Activated naive CD4-positive, alpha-beta T cell treated with Interleukin-2 at 50 U/mL for 16 hours (primary cell): ENCODE measurements around the gene CNOT9.
"Not testable (repeated sequence)": the region's sequence is repeated elsewhere in the genome, so short reads cannot be mapped to it uniquely, and the experiment has no call there.

Experiments
- DNase-seq: peaks from one replicate; pipeline ENCODE4 v3.0.0-alpha.2; 2020

The CNOT9 gene, protein sequence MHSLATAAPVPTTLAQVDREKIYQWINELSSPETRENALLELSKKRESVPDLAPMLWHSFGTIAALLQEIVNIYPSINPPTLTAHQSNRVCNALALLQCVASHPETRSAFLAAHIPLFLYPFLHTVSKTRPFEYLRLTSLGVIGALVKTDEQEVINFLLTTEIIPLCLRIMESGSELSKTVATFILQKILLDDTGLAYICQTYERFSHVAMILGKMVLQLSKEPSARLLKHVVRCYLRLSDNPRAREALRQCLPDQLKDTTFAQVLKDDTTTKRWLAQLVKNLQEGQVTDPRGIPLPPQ

DNA sequence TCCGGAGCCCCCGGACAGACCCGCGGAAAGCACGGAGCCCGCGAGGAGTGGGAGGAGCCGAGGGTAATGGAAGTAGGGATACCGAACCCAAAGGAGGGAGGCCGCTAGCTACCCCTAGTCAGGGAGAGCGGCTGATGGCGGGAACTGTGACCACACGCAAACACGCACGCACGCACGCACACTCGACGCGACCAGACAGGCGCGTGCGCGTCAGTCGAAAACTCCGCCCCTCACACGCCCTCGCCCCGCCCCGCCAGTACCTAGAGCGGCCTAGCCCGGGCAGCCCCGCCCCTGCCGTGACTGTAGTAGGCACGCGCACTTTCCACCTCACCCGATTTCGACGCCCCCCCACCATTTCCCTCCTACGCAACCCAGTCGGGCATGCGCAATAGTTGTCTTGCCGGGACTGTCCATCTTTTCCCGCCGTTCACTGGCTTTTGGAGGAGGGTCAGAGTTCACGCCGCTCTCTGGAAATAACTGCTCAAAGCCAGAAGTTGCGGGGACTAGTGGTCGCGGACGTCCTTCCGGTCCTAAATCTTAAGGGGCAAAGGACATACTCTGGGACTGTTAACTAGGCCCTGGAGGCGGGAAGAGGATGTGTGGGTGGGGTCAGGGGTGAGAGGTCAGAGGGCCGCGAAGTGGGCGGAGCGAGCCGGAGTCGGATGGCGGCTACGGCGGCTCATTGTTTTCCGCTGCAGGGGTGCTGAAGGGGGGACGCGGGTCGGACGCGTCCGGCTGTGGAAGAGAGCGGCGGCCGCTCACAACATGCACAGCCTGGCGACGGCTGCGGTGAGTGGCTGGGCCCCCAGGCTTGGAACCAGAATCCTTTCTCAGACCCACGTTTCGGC lies at the start of gene CNOT9, which contains the start of gene USP37:
TSS of gene CNOT9 (plus strand) at position 650 of the 848 bp plus-strand sequence. CDS start at position 766, 116 bp downstream.
TSS of gene USP37 (minus strand) at position 162 of the 848 bp plus-strand sequence. CDS start 9,698 bp downstream, outside the sequence.
- DNase-seq, result peak; percentile 100

DNA sequence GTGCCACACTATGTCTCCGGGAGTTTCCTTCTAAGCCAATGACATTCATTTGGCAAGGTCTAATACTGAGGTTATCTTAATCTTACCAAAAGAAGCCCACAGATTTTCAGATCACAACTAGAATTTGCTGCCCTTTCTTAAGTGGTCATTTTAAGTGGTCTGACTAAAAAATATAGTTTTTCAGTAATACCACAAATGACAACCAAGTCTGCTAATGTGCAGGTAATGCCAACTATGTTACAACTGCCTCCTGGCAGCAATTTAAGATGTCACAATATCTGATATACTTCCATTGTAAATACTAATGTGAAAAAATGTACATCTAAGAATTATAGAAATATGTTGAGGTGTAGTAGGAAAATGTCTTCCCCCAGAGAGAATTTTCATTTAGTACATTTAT lies 49.8 kb upstream of the CNOT9 start:
- DNase-seq, result no peak

DNA sequence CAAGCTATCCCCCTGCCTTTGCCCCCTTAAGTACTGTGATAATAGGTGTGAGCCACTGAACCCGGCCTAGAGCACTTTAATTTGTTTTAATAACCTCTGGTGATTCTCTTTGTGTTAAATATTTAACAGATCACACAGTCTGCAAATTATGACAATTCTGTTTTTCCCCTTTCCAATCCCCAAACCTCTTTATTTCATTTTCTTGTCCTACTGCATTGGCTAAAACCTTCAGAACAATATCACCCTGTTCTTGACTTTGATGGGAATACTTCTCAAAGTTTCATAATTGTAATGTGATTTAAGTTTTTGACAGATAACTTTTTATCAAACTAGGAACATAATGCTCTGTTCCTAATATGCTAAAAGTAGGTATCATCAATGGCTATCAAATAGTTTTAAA lies 45.0 kb upstream of the CNOT9 start:
- DNase-seq, result no peak

DNA sequence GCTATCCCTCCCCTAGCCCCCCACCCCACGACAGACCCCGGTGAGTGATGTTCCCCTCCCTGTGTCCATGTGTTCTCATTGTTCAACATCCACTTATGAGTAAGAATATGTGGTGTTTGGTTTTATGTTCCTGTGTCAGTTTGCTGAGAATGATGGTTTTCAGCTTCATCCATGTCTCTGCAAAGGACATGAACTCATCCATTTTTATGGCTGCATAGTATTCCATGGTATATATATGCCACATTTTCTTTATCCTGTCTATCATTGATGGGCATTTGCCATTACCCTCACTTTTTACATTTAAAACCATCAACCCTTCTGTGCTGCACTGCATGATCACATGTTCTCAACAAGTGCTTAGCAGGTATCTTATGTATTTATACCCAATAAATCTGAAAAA lies 40.2 kb upstream of the CNOT9 start:
- not testable (repeated sequence) for DNase-seq

DNA sequence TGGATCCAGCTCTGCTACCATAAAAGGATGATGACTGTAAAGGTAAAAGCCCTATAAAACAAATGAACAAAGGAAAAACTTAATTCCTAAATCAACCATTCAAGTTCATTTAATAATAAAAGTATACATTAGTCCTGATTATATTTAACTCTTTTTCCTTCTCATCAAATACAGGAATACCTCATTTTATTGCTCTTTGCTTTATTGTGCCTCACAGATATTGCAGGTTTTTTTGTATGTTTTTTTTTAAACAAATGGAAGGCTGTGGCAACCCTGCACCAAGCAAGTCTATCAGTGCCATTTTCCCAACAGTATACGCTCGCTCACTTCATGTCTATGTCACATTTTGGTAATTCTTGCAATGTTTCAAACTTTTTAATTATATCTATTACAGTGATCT lies 38.6 kb upstream of the CNOT9 start:
- DNase-seq, result no peak

DNA sequence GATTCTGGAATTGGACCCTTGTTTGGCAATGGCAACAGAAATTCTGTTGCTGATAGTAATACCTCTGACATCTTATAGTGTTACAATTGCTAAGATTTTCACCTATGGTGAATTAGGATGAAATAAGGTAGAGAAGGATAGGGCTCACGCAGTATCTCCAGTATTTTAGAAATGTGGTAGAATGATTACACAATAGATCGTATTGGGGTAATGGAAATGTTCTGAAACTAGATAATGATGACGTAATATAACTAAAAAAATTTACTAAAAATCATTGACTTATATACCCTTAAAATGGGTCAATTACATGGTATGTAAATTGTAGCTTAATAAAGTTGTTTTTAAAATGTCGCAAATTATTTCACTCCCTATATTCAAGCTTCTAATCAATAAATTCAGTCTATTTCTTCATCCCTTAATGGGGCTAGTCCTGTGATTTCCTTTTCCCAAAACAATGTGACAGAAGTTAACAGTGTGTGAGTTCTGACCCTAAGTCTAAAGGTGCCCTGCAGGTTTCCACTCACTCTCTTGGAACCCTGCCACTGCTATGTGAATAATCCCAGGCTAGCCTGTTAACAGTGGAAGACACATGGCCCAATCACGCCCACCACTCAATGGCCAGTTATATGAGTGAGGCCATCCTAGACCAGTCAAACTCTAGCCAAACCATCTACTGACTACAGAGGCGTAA lies 31.7 kb upstream of the CNOT9 start:
- DNase-seq, result no peak

DNA sequence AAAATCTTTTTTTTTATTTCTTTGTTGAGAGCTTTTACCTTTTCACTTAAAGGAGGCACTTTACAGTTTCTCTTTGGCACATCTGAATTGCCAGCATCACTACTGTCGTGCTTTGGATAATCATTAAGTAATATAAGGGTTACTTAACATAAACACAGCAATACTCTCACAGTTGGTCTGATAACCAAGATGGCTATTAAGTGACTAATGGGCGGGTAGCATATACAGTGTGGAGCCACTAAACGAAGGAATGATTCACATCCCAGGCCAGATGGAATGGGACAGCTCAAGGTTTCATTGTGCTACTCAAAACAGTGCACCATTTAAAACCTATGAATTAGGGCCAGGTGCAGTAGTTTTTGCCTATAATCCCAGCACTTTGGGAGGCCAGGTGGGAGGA lies 28.6 kb upstream of the CNOT9 start:
- no peak for DNase-seq

DNA sequence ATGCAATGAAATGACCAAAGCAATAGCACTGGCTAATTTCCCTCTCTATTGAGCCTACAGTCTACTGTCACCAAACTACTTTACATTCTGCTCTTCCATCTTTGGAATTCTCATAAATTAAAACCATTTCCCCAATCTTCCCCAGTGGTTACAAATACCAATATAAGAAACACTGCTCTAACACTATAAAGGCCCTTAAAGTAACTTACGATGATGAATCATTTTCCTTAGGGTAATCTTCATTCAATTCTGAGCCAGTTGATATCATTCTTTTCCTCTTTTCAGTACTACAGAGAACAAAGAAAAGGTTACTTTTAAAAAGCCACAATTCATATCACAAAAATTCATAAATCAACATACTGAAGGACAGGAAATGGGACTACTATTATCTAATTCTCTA lies 22.6 kb upstream of the CNOT9 start:
- DNase-seq, result no peak

DNA sequence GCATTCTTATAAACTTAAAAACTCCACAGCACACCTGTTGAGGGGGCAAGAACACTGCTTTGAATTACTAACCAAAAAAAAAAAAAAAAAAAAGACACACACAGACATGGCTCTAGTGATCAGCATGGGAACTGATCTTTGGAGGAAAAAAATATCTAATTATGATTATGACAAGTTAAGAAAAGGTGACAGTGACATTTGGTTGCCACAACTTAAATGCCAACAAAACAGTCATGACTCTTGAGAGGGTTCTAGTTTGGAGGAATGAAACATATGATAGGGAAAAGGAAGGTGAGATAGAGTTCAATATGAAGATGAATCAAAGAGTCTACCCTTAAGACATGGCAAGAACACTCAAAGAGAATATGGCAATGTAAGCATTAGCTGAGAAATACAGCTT lies 21.1 kb upstream of the CNOT9 start:
- DNase-seq, result no peak

DNA sequence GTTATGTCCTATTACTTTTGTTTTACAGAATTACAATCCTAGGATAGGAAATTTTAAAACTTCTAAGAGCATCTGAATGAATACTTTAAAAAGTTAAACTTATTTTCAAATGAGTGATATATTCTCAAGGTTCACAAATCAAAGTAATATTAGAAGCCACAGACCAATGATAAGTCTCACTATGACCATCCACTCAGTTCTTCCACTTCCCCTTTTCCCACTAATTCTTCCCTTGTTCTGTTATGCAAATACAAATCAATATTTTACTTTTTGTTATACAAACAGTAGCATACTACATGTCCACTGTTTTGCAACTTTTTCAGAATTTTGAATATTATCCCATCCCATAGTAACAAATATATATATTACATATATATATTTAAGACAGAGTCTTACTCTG lies 20.7 kb upstream of the CNOT9 start:
- no peak for DNase-seq

DNA sequence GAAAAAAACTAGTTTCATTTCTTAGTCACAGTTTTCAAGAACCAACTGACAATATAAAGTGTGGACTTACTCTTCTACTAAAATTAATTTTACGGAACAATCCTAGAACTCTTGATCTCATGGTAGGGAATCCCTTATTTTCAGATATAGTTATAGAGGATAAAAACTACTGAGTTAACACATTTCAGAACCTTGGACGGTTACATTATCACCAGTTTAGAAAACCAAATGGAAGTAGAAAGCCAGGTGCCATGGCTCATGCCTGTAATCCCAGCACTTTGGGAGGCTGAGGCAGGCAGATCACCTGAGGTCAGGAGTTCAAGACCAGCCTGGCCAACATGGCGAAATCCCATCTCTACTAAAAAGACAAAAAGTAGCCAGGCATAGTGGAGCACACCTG lies 14.4 kb upstream of the CNOT9 start:
- DNase-seq, result not testable (repeated sequence)

DNA sequence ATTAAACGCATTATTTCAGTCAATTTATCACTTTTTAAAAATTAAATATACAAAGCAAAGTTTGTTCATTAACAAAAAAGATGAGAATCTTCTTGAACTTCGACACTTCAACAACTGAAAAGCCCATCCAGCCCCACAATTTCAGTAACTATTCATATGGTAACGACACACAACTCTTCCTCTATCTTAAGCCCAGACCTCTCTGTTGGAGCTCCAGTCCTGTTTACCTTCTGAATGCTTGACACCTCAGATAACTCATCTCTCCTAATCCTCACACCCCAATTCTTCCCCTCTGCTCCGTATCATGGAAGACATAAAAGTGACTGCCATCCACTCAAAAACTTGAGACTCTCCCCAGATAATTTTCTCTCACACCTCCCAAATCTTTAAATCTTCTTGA lies 13.1 kb upstream of the CNOT9 start:
- no peak for DNase-seq

DNA sequence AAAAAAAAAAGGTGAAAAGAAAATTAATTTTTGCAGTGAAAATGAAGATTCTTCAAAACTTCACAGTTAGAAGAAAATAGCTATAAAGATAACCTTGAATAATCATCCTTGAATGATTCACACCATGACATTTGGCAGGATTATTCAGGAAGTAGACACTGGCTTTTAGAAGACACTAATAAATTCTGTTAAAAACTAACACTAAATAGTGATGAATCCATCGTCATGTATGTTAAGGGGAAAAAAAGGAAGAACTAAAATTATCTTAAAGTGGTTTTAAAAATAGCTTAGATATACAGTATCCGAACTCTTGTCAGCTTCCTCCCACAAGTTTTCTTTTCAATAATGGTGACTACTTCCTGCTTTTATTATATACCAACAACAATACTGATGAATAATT lies 10.7 kb upstream of the CNOT9 start:
- no peak for DNase-seq

DNA sequence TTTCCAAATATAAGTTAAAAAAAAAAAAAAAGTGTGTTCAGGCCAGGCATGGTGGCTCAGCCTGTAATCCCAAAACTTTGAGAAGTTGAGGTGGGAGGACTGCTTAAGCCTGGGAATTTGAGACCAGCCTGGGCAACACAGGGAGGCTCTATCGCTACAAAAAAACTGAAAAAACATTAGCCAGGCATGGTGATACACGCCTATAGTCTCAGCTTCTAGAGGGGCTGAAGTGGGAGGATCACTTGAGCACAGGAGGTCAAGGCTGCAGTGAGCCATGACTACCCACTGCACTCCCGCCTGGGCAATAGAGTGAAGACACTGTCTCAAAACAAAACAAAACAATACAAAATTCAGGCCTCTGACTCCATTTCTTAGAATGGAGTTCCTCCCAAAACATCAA lies 9.7 kb upstream of the CNOT9 start:
- no peak for DNase-seq

DNA sequence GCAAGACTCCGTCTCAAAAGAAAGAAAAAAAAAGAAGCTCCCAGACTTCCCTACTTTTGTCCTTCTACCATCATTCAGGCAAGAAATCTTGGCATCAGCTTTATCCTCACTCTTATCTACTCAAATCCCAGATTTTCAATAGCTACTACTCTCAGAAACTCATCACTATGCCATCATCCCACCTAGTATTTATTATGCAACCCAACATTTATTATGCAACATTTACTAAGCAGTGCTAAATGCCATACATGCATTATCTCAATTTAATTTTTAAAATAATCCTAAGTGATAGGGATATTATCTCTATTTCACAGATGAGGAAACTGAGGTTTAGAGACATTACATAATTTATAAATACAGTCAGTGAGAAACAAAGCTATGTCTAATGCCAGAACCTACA lies 4.6 kb upstream of the CNOT9 start:
- no peak for DNase-seq

DNA sequence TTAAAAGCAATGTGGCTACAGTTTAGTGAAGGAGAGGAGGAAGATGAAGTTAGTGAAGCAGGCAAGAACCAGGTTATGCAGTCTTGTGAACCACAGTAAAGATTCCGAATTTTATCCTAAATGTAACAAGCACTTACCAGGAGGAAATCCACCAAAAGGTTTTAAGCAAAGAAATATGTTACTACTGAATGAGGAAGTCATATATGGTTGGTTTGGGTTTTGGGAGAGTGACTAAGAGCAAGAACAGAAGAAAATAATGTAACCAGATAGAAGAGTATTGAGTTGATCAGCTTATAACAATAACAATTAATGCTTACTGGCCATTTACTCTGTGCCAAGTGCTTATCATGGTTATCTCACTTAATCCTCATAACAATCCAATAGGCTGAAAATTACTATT lies 2.3 kb upstream of the CNOT9 start:
- no peak for DNase-seq

DNA sequence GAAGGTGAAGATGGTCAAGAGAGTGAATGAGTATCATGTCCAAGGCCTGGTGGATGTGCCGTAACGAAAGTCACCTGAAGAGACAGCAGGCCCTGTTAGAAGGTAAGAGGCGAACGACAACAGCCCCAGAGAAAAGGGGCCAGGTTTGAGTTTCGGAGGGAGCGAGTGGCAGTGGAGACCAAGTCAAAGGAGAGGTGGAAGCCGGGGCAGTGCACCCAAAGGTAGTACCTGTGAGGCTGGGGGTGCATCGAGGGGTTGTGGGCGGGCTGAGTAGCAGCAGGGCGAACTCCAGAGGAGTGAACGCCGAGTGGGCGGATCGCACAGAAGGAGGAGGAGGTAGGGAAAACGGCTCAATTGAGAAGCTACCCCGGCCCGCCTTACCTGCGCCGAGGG lies 846 bp upstream of the CNOT9 start:
- DNase-seq, result no peak

DNA sequence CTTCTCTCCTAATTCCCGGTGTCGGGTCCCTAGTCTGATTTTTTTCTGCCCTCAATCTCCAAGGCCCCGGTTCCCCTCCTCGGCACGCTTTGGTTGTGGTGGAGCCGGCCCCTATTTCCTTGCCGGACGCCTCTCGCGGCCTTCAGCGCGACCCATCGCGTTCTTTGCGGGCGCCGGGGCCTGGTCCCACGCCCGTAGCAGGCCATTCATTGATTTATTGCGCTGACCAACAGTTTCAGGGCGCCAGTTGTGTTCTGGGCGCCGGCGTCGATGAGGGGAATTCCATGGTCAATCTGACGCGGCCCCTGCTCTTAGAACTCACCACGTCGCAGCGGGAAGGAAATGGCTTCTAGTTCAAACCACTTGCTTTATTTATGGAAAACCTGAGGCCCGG lies 396 bp downstream of the CNOT9 start:
- peak; percentile 66 for DNase-seq

DNA sequence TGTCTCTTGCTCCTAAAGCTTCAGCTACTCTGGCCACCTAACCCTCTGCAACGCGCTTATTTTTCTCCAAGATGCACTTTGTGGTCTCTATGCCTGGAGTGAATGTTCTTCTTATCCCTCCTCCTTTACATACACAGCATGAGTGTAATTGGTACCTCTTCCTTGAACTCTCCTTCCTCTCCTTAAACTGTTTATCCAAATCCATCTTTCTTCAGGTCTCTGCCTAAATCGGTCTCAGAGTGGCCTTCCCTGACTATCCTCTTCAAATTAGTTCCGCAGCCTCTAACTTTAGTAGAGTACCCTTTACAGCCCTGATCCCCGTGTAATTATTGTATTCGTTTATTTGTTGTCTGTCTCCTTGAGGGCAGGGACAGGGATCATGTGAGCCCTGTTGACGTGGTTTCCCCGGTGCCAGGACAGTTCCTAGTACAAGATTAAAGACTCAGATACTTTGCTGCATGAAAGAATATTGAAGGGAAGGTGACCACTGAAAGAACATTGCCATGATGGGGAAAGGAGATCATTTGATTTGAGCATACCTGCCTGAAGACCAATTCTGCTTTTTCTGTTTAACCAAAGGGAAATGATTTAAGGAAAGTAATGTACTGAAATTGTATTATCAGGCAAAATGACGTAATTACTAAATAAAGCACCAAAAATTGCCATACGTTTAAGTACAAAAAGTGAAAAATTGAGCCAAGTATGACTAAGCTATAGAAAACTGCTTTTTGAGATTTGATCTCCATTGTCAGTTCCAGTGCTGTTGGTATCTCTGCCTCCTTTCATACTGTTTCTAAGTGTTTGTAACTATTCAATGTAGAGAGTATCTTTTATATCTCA lies 1.2 kb downstream of the CNOT9 start:
- DNase-seq, result no peak

DNA sequence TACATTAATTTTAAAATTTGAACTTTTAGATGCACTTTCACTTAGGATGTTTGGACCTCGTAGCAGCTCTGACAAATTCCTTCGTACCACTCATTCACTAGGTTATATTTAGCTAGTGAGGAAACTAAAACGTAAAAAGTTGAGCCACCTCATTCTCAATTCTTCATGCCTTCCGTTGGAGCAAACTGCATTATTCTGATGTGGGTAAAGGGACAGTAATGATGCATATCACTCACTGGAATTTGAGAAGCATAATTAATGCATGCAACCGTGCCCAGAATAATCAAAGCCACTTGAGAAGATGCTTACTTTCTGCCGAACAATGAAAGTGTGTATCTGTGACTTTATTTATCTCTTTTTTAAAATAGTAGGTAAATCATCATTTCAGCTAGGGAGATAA lies 2.2 kb downstream of the CNOT9 start:
- no peak for DNase-seq

DNA sequence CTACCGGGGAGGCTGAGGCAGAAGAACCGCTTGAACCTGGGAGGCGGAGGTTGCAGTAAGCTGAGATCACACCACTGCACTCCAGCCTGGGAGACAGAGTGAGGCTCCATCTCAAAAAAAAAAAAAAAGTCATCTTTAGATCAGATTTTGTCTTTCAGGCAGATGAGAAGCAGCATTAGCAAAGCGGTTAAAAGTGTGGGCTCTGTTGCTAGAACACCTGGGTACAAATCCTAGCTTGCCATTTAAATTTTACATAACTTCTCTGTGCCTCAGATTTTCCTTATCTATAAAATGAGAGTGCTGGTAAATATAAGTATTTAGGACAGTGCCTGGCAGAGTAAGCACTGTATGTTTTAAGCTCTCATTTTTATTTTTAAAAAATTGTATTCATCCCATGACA lies 8.2 kb downstream of the CNOT9 start:
- no peak for DNase-seq

DNA sequence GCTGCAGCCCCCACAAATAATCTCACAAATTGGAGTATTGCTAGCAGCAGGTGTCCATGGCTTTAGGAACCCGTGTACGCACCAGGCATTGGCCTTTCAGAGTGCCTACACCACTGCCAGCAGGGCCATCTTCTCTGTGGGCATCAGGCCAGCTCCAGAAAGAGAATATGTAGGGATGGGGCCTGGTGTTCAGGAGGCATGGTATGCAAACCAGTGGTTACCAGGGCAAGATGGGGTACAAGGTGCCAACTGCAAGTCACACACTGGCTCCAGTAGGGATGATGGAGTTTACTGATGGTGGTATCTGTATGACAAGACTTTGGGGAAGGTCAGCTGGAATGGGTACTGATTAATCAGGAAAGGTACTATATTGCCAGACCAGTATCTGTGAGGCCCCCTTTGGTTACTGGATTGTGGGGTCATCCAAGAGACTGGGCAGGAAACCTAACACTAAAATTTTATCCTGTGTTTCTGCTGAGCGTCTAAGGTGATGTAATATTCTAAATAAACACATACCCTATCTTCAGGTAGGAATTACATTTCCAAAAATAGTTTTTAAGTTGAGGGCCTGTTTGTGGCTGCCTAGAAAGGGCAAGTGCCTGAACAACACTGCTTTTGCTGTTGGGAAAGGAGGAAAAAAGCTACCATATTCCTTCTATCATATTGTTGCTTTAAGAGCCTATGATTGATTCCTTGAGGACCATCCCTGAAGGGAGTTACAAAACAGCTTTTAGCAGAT lies 9.0 kb downstream of the CNOT9 start:
- no peak for DNase-seq
